T-helper 1 cell treated with Interleukin-12 subunit alpha and Interleukin-12 subunit beta and Interleukin-4 antibody, amounts not matched to agents 30 μg/mL and 1 μg/mL, for 36 hours (primary cell): ENCODE results near the gene PNMT.

ENCODE experiments used
- H3K27ac Mint-ChIP-seq: one replicate; pipeline ENCODE4 v1.8.0; 2021; ENCODE audit warnings: mild to moderate bottlenecking, mixed read lengths
- H3K27me3 Mint-ChIP-seq: one replicate; pipeline ENCODE4 v1.8.0; 2021; ENCODE audit warnings: low read depth, mixed read lengths
- H3K36me3 Mint-ChIP-seq: one replicate; pipeline ENCODE4 v1.8.0; 2021; ENCODE audit warnings: low read depth, mixed read lengths
- H3K4me1 Mint-ChIP-seq: one replicate; pipeline ENCODE4 v1.8.0; 2021; ENCODE audit warnings: low read depth, mixed read lengths
- H3K4me3 Mint-ChIP-seq: one replicate; pipeline ENCODE4 v1.8.0; 2021; ENCODE audit warnings: mild to moderate bottlenecking, moderate library complexity, mixed read lengths
- H3K9me3 Mint-ChIP-seq: one replicate; pipeline ENCODE4 v1.8.0; 2021; ENCODE audit warnings: mixed read lengths

PNMT gene

DNA sequence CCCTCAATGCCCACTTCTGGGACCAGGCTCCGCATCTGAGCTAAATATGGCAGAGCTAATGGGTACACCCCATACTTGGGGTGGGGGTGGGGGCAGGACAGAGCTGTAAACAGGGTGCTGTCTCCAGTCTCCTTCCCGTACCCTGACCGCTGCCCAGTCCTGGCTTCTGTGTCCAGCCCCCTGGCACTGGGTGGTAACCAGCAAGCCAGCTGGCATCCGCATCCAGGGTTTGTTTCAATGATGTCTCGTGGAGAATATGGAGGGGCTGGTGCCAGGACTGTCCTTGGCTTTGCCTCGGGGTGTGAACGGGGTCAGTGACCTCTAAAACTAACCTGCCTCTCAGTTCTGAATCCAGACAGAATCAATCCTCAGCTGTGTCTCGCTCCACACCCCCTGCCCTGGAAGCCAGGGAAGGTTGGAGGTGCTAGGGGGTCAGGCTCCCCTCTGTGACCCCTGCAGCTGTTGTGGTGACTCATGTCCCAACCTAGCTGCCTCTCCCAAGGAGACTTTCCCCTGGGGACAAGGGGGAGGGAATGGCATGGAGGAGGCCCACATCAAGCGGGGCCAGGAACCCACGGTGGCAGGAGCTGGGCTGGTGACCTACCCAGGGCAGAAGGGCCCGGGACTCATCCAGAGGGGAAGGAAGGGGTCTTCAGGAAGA, 1.5 kb upstream of the PNMT start:
- Mint-ChIP-seq H3K4me3 (no peak overlapping the region), H3K9me3 (no peaks in the 10 kb centered on the region), H3K27me3 (peaks cover 38% of the 10 kb centered on the region), H3K4me1 (peaks cover 4% of the 10 kb centered on the region), H3K36me3 (peaks cover 2% of the 10 kb centered on the region), H3K27ac (no peak overlapping the region)

DNA sequence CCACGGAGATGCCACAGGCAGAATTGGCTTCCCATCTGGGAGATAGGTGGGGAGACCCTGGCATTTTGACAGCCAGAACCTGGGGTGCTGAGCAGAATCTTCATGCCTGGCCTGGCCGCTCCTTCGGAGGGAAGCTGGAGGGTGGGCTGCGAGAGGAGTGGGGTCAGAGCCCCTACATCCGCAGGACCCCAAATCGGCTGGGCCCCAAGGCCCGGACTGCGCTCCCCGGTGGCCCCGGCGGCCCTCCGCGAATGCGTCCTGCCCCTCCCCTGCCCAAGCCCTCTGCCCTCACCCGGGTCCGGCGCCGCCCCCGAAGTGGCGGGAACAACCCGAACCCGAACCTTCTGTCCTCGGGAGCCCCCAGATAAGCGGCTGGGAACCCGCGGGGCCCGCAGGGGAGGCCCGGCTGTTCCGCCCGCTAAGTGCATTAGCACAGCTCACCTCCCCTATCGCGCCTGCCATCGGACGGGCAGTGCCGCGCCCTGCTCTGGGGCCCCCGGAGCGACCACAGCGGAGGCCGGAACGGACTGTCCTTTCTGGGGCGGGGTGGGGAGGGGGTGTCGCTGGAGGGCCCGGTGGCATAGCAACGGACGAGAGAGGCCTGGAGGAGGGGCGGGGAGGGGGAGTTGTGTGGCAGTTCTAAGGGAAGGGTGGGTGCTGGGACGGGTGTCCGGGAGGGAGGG, 850 bp upstream of the PNMT start:
- peaks cover 4% of the 10 kb centered on the region for H3K4me1 Mint-ChIP-seq
- H3K4me3 Mint-ChIP-seq = no peak overlapping the region
- H3K27me3 Mint-ChIP-seq = peaks cover 42% of the 10 kb centered on the region
- H3K27ac Mint-ChIP-seq = no peak overlapping the region
- no peaks in the 10 kb centered on the region for H3K9me3 Mint-ChIP-seq
- peaks cover 2% of the 10 kb centered on the region for H3K36me3 Mint-ChIP-seq

DNA sequence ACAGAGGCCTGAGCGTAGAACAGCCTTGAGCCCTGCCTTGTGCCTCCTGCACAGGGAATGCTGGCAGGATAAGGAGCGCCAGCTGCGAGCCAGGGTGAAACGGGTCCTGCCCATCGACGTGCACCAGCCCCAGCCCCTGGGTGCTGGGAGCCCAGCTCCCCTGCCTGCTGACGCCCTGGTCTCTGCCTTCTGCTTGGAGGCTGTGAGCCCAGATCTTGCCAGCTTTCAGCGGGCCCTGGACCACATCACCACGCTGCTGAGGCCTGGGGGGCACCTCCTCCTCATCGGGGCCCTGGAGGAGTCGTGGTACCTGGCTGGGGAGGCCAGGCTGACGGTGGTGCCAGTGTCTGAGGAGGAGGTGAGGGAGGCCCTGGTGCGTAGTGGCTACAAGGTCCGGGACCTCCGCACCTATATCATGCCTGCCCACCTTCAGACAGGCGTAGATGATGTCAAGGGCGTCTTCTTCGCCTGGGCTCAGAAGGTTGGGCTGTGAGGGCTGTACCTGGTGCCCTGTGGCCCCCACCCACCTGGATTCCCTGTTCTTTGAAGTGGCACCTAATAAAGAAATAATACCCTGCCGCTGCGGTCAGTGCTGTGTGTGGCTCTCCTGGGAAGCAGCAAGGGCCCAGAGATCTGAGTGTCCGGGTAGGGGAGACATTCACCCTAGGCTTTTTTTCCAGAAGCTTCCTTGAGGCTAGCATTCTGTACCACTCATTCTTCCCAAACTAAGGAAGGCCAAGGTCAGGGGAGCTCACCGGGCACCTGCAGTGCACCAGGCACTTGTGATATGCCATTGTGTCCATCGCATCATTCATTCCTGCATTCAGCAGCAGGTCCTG, 1.9 kb downstream of the PNMT start:
- Mint-ChIP-seq H3K27me3 (peaks cover 40% of the 10 kb centered on the region), H3K4me3 (no peak overlapping the region), H3K4me1 (peaks cover 4% of the 10 kb centered on the region), H3K9me3 (no peaks in the 10 kb centered on the region), H3K36me3 (no peaks in the 10 kb centered on the region), H3K27ac (no peak overlapping the region)

- Mint-ChIP-seq H3K36me3 (no peaks in the 10 kb centered on the region), H3K9me3 (no peaks in the 10 kb centered on the region), H3K27me3 (peaks cover 35% of the 10 kb centered on the region), H3K4me1 (peaks cover 8% of the 10 kb centered on the region), H3K27ac (no peak overlapping the region), H3K4me3 (no peak overlapping the region)
Observed at GRCh38 chr17:39670746-39671145, 2.5 kb downstream of the PNMT start.

DNA sequence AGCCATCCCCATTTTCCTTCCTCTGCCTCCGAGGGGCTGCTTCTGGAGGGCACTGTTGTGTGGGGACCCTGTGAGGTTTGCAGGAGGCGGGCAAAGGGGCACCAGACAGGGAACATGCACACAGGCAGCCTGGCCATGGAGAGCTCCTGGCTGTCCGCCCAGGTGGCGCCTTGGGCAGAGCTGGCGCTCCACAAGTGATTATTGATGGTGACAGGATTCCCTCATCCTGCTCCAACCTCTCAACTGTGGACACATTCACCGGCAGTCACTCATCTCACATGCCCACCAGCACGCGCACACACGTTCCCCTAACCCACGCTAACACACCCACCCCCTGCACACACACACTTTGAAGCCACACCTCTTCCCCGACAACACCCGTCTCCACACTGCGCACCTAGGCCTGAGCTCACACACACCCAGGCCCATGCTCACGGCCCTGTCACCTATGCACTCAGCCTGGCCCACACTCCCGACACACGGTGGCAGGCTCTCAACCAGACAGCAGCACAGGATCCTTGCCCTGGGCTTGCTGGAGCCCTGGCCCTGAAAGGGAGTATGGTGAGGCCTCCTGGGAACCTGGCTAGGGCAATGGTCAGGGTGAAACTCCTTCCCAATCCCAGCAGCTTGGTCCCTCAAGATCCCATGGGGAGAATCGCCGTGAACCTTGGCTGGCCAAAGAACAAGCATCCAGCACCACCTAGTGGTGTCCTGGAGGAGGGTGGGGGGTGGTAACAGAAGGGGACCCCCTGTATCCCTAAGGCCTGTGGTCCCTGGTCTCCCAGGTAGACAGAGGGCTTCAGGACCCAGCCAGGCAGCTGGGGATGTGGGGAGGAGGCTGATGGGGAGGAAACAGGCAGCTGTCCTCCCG, 3.6 kb downstream of the PNMT start:
- Mint-ChIP-seq H3K27ac (no peak overlapping the region), H3K4me3 (no peak overlapping the region), H3K27me3 (peaks cover 27% of the 10 kb centered on the region), H3K9me3 (no peaks in the 10 kb centered on the region), H3K36me3 (no peaks in the 10 kb centered on the region), H3K4me1 (peaks cover 17% of the 10 kb centered on the region)

- peaks cover 20% of the 10 kb centered on the region for H3K4me1 Mint-ChIP-seq
- H3K27me3 Mint-ChIP-seq = peaks cover 23% of the 10 kb centered on the region
- no peak overlapping the region for H3K4me3 Mint-ChIP-seq
- no peaks in the 10 kb centered on the region for H3K36me3 Mint-ChIP-seq
- H3K9me3 Mint-ChIP-seq = no peaks in the 10 kb centered on the region
- H3K27ac Mint-ChIP-seq = no peak overlapping the region
Observed at GRCh38 chr17:39672522-39673334, 4.5 kb downstream of the PNMT start.

DNA sequence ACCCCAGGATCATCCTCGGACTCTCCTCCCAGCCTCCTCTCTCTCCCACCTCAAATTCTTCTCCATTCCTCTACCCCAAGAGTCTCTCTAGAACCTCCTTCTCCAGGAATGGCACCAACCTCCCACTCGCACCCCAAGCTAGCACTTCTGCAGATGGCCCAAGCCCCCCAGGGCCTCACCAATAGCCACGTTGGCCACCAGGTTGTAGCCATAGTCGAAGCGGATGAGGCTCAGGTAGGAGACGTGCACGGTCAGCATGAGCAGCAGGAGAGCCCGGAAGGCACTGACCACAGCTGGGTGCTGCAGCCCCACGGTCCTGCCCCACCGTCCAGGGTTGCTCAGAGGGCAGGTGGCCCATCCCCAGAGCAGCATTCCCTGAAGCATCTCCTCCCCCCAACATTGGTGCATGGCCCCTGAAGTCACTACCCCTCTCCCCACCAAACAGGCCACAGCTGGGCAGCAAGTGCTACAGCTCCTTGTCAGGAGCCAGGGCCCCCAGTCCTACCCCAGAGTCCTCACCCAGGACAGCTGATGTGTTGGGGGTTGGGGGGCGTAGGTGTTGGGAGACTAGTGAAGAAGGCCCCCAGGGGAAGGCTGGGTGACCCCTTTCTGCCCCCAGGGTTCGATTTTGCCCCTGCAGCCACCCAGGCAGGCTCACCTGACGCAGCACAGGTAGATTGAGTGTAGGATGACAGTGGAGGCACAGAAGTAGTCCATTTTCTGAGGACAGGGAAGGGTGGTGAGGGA, 5.3 kb downstream of the PNMT start:
- Mint-ChIP-seq H3K4me1 (peaks cover 25% of the 10 kb centered on the region), H3K27ac (no peak overlapping the region), H3K36me3 (no peaks in the 10 kb centered on the region), H3K27me3 (peaks cover 21% of the 10 kb centered on the region), H3K4me3 (no peak overlapping the region), H3K9me3 (no peaks in the 10 kb centered on the region)

GRCh38 chr17:39674179-39674578, 5.9 kb downstream of the PNMT start:
- Mint-ChIP-seq H3K4me1 (peaks cover 28% of the 10 kb centered on the region), H3K4me3 (no peak overlapping the region), H3K27me3 (peaks cover 16% of the 10 kb centered on the region), H3K36me3 (no peaks in the 10 kb centered on the region), H3K27ac (no peak overlapping the region), H3K9me3 (no peaks in the 10 kb centered on the region)

- peaks cover 35% of the 10 kb centered on the region for H3K4me1 Mint-ChIP-seq
- no peaks in the 10 kb centered on the region for H3K9me3 Mint-ChIP-seq
- peaks cover 13% of the 10 kb centered on the region for H3K27me3 Mint-ChIP-seq
- no peak overlapping the region for H3K4me3 Mint-ChIP-seq
- peaks cover 4% of the 10 kb centered on the region for H3K36me3 Mint-ChIP-seq
- H3K27ac Mint-ChIP-seq = no peak overlapping the region
Observed at GRCh38 chr17:39674702-39675389, 6.6 kb downstream of the PNMT start.

DNA sequence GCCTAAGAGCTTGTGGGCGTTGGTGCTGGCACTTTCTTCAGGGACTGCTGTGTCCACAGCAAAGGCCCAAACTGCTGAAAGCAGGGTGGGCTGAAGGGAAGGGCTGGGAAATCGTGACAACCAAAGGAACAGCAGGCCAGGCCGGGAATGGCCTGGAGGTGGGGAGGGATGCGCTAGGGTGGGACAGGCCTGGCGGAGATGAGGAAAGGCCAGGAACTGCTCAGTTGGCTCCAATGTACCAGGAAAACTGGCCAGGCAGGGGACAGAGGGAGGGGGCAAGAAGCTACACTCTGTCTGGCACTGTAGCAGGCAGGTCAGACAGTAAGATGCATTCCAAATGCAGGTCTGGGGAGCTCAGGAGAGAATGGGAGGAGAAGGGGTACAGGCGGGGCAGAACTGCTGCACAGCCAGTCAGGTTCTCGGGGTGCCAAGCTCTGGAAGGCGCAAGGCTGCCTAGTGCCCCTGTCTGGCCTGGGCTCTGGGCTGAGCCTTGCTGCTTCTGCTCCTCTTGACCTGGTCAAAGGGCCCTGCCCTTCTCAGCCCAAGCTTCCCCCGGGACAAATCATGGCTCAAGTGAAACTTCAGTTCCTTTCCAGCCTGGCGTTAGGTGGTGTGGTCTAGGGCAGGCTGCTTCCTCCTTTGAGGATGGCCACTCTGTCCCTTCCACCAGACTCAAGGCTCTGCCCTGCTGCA, 7.3 kb downstream of the PNMT start:
- H3K36me3 Mint-ChIP-seq = peaks cover 7% of the 10 kb centered on the region
- H3K27me3 Mint-ChIP-seq = peaks cover 8% of the 10 kb centered on the region
- H3K9me3 Mint-ChIP-seq = no peaks in the 10 kb centered on the region
- peaks cover 41% of the 10 kb centered on the region for H3K4me1 Mint-ChIP-seq
- peak overlapping the region; percentile 67 for H3K27ac Mint-ChIP-seq
- H3K4me3 Mint-ChIP-seq = no peak overlapping the region

DNA sequence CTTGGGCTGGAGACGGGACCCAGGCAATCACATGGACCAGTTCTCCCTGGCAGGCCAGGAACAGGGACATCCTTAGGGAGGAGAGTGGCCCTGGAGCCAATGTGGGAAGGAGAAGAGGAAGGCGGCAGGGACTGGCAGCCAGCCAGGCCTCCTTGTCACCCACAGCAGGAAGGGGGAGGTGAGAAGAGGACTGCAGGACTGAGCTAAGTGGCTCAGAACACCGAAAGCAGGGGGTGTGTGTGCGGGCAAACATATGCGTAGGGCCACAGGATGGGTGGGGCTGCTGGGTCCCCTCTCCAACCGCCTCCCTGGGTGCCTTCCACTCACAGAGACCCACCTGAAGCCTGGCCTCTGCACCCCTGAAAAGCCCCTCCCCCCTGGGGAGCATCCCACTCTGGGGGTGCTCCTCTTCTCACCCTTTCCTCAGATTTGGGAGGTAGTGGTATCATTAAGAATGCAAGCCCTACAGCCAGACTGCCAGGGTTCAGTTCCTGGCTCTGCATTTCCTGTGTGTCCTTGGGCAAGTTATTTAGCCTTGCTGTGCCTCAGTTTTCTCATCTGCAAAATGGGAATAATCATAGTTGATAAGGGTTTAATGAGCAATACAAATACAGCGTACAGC, 8.1 kb downstream of the PNMT start:
- Mint-ChIP-seq H3K4me1 (peaks cover 43% of the 10 kb centered on the region), H3K36me3 (peaks cover 8% of the 10 kb centered on the region), H3K27ac (peak overlapping the region; percentile 67), H3K27me3 (peaks cover 4% of the 10 kb centered on the region), H3K4me3 (peak overlapping the region; percentile 18), H3K9me3 (no peaks in the 10 kb centered on the region)

DNA sequence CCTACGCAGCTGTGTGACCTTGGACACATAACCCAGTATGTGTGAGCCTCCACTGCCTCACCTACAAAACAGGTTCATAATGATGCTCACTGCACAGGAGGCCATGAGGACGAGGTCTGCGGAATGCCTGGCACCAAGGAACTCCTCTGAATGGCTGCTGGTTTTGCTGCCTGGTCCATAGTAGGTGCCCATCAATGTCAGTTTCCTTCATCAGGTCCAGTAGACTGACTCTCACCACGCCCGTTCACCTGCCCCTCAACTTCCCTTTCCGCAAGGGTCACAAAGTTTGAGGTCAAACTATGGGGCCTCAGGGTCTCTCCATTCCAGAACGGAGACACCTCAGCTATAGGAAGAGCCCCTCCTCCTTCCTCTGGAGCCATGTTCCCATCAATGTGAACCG, 8.8 kb downstream of the PNMT start:
- Mint-ChIP-seq H3K4me3 (no peak overlapping the region), H3K9me3 (no peaks in the 10 kb centered on the region), H3K36me3 (peaks cover 8% of the 10 kb centered on the region), H3K27ac (no peak overlapping the region), H3K27me3 (peaks cover under 1% of the 10 kb centered on the region), H3K4me1 (peaks cover 43% of the 10 kb centered on the region)
